ENCODE data around the gene CPO.

CPO gene

DNA sequence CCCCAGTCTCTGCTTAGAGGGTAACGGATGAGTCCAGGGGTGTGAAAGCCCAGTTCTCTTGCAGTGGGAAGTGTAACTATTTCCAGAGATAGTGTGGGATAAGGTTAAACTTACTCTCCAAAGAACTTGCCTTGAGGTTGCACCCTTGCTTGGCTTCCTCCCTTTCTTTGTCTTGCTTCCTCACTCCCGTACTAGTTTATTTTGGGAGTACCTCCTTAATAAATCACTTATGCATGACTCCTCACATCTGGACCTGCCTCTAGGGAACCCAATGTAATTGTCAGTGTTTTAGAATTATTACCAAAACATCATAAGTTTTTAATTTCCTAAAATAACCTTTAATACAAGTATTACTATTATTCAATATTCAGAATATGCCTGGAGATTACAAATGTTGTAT is 35.2 kb downstream of the CPO start:
- DNase-seq: no peak

DNA sequence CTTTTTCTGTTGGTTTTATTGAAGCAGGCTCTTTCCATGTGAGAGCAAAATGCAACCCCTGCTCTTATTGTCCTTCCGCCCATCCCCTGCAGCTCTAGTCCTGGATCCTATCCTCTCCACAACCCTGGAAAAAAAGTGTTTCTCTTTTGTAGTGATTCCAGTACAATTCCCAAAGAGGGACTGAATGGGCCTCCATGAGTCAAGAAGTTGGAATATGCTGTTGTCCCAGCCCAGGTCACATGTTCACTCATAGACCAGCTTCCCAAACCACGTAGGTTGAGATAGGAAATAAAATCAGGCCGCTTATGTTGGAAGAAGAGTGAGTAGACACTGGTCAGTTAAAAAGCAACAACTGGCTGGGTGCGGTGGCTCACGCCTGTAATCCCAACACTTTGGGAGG is 39.4 kb downstream of the CPO start:
- DNase-seq: no peak

DNA sequence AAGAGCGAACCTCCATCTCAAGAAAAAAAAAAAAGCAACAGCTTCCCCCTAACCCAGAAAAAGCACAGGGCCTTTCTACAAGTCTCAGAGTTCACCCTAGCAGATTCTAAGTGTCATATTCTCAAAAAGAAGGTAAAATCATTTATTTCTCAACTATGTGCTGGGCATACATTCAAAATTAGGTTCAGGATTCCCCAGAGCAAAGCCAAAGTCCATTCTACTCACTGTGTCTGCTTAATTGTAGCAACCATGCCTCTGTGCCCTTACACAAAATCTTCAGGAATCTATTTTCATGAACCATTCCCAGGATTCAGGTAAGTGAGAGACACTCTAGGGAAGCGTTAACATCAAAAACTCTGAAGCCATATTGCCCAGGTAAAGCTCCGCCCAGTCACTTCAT is 40.0 kb downstream of the CPO start:
- no peak for DNase-seq

DNA sequence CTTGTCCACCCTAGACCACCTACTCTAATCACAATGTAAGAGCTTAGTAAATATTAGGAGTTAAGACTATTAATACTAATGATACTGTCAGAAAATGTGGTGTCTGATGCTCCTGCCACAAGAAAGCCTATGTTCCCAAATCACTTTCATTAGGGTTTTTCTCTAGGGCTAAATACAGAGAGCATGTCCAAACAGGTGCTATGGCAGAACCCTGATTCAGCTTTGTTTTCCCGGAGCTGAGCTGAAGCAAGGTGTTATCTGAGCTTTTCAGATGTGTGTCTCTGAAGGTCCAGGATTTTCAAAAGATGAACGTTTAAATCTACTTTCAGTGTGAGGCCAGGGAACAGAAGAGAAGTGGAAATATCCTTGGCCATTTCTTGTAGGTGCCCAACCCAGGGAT is 40.6 kb downstream of the CPO start:
- no peak for DNase-seq

DNA sequence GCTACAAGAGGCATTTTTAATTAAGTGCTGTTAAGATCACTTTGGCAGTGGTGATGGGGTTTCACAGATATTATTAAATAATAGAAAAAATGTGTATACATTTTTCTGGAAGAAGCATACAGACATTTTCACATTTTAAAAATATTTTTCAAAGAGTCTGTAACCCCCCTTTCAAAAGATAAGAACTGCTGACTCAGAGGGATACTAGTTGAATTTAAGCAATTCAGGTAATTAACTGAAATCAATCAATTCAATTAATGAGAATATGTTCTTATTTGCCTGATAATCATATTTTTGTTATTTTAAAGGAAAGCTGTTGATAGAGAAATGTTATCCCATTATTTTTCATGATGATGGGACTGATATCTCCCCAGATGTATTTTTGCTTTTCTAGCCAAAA is 41.1 kb downstream of the CPO start:
- no peak for DNase-seq

DNA sequence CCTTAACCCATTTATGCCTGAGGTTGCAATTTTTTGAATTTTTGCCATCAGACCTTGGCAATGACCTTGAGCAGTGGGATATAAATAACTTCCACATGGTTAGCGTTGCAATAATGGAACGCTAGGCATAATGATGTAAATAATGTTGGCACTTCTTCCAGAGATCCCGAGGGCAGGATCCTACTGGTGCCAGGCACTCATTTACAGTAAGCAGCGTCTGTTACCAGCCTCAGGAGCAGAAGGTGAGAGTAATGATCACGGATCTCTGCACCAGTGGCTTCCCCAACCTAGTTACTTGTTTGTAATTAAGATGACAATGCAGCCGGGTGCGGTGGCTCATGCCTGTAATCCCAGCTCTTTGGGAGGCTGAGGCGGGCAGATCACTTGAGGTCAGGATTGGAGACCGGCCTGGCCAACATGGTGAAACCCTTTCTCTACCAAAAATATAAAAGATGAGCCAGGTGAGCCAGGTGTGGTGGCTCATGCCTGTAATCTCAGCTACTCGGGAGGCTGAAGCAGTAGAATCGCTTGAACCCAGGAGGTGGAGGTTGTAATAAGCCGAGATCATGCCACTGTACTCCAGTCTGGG is 41.9 kb downstream of the CPO start:
- DNase-seq: no peak

DNA sequence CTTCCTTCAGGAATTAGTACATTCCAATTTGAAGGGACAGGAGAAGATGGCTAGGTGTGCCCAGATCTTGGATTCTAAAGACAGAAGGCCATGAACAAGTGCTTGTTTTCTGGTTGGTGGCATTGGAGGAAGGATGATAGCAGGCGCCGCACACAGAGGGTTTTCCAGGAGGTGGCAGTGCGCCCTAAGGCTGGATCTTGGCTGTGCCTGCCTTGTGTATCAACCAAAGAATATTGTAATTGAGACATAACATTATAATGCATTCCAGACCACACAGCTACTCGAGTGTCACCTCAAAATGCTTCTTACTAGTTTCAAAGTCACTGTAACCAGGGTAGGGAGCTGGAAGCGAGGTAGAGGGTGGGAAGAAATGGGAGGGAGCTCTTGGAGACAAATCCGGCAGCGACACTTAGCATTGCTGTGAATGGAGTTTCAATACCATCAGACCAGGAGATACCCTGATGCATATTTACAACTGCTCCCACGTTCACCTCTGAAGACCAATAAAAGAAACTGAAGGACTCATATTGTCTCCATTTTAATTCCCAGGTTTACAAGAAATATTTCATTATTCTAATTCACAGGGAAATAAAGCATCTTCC is 42.5 kb downstream of the CPO start:
- no peak for DNase-seq

GRCh38 chr2:206982360-206982955 is 43.1 kb downstream of the CPO start:
- no peak for DNase-seq

DNA sequence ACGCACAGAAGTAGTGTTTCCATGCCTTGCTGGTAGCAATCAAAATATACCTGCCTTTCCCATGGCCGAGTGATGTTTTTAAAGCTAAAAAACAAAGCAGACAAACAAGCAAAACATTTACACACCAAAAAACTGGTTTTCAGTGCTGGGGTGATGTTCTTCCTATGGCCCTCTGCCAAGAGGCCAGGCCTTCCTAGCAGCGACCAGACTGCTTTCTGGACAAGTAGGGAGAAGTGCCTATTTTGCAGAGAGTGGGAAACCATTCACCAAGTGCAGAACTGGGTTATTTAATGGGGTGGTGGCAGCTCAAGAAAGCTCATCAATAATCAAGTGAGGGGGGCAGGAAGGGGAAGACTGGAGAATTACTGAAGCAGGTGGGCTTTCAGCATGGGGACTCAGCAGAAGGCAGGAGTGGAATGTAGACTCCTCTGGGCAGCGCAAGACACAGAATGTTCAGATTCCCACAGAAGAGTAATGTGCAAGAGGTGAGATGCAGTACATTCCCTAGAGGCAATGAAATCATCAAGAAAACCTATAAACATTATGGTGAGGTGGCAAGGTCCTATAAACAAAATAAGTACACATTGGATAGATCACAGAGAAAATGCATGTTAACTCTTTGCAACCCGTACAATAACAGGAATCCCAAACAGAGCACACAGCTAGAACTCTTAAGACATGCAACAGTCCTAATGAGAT is 44.0 kb downstream of the CPO start:
- no peak for DNase-seq

GRCh38 chr2:206984206-206984605 is 44.9 kb downstream of the CPO start:
- DNase-seq: no peak

DNA sequence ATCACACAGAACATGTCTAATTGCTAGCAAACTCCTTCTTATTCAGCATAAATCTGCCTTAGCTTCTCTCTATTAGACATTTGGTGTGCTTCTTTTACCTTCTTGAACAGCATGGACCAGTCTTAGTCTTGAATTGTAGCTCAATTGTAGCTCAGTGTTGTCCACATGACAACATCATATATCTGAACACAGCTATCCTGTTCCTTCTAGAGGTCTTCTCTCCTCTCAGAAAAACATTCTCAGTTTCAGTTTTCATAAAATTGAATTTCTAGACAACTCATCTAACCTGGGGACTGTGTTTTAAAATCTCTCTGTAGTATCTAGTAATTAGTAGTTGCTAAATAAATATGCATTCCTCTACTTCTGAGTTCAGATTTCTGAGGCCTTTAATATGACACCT is 47.6 kb downstream of the CPO start:
- DNase-seq: no peak

- no peak for DNase-seq
Measured at GRCh38 chr2:206987810-206988209, 48.5 kb downstream of the CPO start.

- DNase-seq: no peak
Measured at GRCh38 chr2:206988884-206989283, 49.6 kb downstream of the CPO start.

- no peak for DNase-seq
Measured at GRCh38 chr2:206989311-206989710, 50.0 kb downstream of the CPO start.

GRCh38 chr2:206990360-206990759 is 51.0 kb downstream of the CPO start:
- DNase-seq: no peak

DNA sequence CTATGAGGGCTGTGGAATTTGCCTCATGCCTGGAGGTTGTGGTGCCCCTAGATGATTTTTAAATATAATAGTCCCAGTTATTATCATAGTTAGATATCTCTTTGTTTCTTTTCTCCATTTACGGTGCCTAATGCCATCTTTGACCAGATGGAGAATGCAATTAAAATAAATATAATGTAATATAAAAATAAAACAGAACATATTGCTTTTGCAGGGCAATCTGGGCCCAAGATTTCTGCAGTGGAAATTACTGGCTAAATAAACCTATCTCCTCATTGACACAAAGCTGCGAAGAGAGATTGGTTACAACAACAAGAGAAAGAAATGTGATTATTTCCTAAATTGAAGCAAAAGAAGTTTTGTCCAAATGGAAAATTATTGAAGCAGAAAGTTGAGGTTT is 51.8 kb downstream of the CPO start:
- DNase-seq: no peak

GRCh38 chr2:206993396-206993911 is 54.1 kb downstream of the CPO start:
- DNase-seq: no peak

DNA sequence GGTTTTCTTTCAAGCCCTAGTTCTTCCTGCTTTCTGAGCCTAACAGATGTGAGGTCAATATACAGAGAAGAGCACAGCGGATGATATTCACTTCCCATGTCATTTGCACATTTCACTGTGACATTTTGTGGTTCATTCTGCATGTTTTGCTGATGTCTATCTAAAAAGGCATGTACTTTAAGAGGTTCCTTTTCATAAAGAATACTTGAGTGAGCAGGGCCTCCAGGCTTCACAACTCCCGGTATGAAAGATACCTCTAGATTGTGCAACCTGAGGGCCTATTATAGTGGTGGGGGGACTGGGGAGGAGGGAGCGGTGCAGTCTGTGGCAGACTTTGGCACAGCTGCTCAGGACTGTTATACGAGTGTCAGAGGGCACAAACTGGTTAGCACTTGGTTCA is 54.6 kb downstream of the CPO start:
- DNase-seq: no peak

DNA sequence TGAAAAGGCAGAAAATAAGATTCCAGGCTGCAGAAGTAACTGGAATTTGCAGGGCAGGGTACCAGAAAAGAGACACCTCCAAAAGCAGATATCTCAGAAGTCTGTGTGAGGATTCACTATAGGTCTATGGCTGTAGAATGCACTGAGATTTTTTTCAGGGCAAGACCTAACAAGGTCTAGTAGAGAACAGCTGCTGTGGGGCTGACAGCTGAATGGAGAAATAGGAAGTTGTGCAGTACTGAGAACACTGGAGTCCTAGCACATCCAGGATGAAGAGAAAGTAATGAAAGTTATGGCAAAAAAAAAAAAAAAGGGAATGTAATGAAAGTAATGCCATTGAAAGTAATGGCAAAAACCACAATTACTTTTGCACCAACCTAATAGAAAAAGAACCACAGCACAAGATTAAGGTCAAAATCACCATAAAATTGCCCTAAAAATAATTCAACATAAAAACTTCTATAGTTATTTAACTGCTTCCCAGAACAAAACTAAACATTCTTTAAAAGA is 57.3 kb downstream of the CPO start:
- DNase-seq: no peak

DNA sequence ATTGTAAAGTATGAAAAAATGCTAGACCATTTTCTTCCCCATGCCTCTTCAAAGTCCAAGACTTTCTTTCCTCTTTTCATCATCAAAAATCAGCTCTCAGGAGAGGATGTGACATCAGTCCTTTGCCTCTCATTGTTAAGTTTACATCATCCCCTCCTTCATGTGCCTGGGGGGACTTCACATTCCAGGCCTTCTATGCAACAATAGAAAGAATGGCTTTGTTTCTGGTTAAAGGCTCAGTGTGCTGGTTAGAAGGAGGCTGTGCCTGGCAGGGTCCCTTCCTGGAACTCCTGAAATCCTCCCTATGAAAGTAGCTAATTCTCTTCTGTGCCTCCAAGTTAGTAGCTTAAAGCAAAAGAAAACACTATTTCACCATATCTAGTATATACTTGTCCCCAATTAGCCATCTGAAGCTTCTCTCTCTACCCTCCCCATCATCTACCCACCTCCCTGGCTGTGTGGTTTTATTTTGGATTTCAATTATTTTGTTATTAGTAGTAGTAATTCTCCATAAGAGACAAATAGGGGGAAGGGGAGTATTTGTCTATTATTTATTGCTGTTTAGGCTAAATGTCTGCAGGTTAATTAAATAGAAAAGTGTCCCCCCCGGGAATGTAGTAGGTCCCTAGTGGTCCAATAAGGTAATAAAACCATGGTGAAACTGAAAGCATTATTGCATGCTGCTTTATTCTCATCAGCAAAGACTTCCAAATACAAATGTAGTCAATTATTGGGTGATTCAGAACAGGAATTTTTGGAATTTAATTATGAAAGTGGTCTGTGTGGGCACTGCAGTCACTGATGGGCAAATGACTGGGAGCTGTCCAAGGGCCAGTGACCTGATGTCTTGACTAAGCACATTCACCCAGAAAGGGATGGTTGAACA is 69.0 kb downstream of the CPO start:
- DNase-seq: no peak

- DNase-seq: no peak
Measured at GRCh38 chr2:207012461-207012860, 73.1 kb downstream of the CPO start.

- no peak for DNase-seq
Measured at GRCh38 chr2:207014424-207014823, 75.1 kb downstream of the CPO start.

- DNase-seq: no peak
Measured at GRCh38 chr2:207015901-207016300, 76.6 kb downstream of the CPO start.

All from activated gamma-delta T cell (primary cell).